Neural cell (in vitro differentiated cells): Measurements from ENCODE around the gene NRG2.

Experiments
- EZH2 ChIP-seq: fragments of 200-600, 300-800 bp; shearing (Covaris generic), sonication (generic); IDR thresholded peaks from 2 replicates; pipeline ENCODE4 v1.6.1; 2014; ENCODE audit warnings: antibody characterized with exemption, low read length, borderline replicate concordance, mild to moderate bottlenecking; ENCODE audit not compliant: insufficient read depth, poor library complexity, severe bottlenecking
- POLR2AphosphoS5 ChIP-seq: IDR thresholded peaks from 2 replicates; pipeline ENCODE4 v1.6.1; 2012
- TAF1 ChIP-seq: IDR thresholded peaks from 2 replicates; pipeline ENCODE4 v1.6.1; 2012; ENCODE audit warnings: low read depth
- TF ChIP-seq, protein P1 (sequence below): fragments of 450-650 bp; IDR thresholded peaks from 2 replicates; pipeline ENCODE4 v1.5.1; 2014; ENCODE audit warnings: antibody characterized with exemption, mild to moderate bottlenecking, moderate library complexity; ENCODE audit not compliant: poor library complexity, severe bottlenecking

DNA sequence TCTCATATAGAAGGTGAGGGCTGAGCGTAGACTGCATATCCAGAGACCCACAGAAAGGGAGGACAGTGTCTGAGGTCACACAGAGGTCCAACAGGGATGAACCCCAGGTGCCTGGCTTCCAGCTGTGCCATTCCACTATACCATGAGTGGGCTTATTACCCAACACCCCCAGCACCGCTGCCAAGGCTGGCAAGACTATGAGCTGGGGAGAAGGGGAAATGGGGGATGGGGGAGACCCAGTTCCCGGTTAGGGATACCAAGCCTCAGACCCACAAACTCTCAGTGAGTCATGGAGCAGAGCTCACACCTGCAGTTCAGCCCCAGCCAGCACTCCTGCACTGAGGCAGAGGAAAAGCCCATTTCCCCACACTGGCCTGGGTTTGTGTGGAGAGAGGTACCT lies 141.1 kb downstream of the NRG2 start:
- TF ChIP-seq POLR2AphosphoS5 (no peak), EZH2 (no peak), TAF1 (no peak)
- TF ChIP-seq, protein P1, sequence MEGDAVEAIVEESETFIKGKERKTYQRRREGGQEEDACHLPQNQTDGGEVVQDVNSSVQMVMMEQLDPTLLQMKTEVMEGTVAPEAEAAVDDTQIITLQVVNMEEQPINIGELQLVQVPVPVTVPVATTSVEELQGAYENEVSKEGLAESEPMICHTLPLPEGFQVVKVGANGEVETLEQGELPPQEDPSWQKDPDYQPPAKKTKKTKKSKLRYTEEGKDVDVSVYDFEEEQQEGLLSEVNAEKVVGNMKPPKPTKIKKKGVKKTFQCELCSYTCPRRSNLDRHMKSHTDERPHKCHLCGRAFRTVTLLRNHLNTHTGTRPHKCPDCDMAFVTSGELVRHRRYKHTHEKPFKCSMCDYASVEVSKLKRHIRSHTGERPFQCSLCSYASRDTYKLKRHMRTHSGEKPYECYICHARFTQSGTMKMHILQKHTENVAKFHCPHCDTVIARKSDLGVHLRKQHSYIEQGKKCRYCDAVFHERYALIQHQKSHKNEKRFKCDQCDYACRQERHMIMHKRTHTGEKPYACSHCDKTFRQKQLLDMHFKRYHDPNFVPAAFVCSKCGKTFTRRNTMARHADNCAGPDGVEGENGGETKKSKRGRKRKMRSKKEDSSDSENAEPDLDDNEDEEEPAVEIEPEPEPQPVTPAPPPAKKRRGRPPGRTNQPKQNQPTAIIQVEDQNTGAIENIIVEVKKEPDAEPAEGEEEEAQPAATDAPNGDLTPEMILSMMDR: no peak
